Erythroblast (primary cell): ENCODE data around the gene DLX6.

Experiments used
- GATA1 ChIP-seq: IDR thresholded peaks from 2 replicates; pipeline ENCODE4 v1.6.1; 2011; ENCODE audit warnings: low read depth, mild to moderate bottlenecking, control low read depth, low read length, moderate library complexity
- POLR2A ChIP-seq: IDR thresholded peaks from 2 replicates; pipeline ENCODE4 v1.6.1; 2011; ENCODE audit warnings: mild to moderate bottlenecking, low read length

DNA sequence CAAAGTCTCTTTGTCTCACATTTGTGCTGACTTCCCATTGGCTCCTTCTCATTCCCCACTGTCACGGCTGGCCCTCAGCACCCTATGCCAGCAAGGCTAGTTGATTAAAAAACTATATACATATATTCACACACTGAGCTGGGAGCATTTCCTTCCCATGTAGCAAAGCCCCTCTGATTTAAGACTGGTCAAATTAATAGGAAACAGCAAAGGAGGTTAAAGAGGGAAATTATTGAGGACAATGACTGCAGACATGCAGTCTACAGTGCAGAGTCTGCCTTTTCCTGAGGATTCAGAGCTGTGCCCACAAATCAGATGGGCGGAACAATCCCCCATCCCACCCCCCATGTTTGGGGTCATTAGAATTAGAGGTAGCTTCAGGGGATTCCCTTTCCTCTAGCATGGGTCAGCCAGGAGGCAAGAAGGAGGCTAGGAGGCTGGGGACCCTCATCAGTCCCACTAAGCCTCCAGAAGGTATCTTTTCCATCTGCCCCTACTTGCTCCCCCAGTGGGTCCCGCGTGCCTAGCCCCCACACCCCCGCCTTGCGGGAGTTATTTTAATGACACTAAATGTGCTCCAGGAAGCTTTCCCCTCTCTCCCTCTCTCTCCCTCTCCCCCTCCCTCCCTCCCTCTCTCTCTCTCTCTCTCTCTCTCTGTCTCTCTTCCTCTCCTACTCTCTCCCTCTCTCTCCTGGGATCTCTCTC lies 9.8 kb upstream of the DLX6 start:
- TF ChIP-seq POLR2A, result no peak
- TF ChIP-seq GATA1, result no peak
